Breast epithelium (tissue), 3 donors: ENCODE results near the gene MRTFB.

Source experiments
- POLR2A ChIP-seq: fragments of 450-650 bp; IDR thresholded peaks from one replicate; pipeline ENCODE4 v1.6.1; 2016; ENCODE audit warnings: antibody characterized with exemption, mild to moderate bottlenecking, moderate library complexity
- TF ChIP-seq, protein P1 (sequence below), 3 donors: fragments of 450-650 bp; IDR thresholded peaks; one replicate each; pipeline ENCODE4 v1.5.1; 2016 to 2017; ENCODE audit warnings: antibody characterized with exemption in 3 of 3, mild to moderate bottlenecking in 3 of 3, moderate library complexity in 3 of 3

DNA sequence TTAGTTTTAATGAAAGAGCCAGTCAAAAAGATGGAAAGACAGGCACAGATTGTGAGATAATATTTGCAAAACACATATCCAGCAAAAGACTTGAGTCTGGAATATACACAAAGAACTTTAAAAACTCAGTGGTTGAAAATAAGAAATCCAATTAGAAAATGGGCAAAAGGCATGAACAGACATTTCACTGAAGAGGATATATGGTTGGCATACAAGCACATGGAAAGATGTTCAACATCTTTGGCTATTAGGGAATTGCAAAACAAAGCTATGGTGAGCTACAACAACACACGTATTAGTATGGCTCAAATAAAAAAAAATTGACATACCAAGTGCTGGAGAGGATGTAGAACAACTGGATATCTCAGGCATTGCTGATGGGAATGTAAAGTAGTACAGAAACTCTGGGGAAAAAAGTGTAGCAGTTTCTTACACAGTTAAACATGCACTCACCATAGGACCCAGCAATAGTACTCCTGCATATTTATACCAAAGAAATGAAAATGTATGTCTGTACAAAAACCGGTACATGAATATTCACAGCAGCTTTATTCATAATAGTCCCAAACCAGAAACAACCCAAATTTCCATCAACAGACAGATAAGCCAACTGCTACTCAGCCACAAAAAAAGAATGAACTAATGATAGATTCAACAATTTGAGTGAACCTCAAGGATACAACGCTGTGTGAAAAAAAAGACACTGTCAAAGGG is 44.4 kb upstream of the MRTFB start:
- TF ChIP-seq, protein P1, sequence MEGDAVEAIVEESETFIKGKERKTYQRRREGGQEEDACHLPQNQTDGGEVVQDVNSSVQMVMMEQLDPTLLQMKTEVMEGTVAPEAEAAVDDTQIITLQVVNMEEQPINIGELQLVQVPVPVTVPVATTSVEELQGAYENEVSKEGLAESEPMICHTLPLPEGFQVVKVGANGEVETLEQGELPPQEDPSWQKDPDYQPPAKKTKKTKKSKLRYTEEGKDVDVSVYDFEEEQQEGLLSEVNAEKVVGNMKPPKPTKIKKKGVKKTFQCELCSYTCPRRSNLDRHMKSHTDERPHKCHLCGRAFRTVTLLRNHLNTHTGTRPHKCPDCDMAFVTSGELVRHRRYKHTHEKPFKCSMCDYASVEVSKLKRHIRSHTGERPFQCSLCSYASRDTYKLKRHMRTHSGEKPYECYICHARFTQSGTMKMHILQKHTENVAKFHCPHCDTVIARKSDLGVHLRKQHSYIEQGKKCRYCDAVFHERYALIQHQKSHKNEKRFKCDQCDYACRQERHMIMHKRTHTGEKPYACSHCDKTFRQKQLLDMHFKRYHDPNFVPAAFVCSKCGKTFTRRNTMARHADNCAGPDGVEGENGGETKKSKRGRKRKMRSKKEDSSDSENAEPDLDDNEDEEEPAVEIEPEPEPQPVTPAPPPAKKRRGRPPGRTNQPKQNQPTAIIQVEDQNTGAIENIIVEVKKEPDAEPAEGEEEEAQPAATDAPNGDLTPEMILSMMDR (IDR thresholded peaks at IDR 0.05), result no peak
- no peak for TF ChIP-seq POLR2A
